Mesendoderm (in vitro differentiated cells): Measurements from ENCODE around the gene ZNF584.
"Not testable (repeated sequence)": the region's sequence is repeated elsewhere in the genome, so short reads cannot be mapped to it uniquely, and the experiment has no call there.

Experiments used
- DNase-seq: peaks from one replicate; pipeline ENCODE4 v3.0.0; 2013
- H2AK5ac ChIP-seq: 2 replicates; pipeline ENCODE4 v1.6.1; 2013; ENCODE audit warnings: low read length, inconsistent platforms
- H2BK120ac ChIP-seq: 2 replicates; pipeline ENCODE4 v1.6.1; 2013; ENCODE audit warnings: low read depth, mild to moderate bottlenecking, low read length, moderate library complexity, mixed read lengths
- H2BK15ac ChIP-seq: replicated peaks from 2 replicates; pipeline ENCODE4 v1.6.1; 2013; ENCODE audit warnings: low read depth, mild to moderate bottlenecking, moderate library complexity
- H2BK5ac ChIP-seq: 2 replicates; pipeline ENCODE4 v1.6.1; 2013; ENCODE audit warnings: low read length, inconsistent platforms
- H3K18ac ChIP-seq: 2 replicates; pipeline ENCODE4 v1.6.1; 2013; ENCODE audit warnings: mild to moderate bottlenecking, low read length, mixed read lengths
- H3K23ac ChIP-seq: one replicate; pipeline ENCODE4 v1.6.1; 2013; ENCODE audit warnings: low read length
- H3K27ac ChIP-seq: 2 replicates; pipeline ENCODE4 v1.5.1; 2013; ENCODE audit warnings: low read depth, mild to moderate bottlenecking, inconsistent platforms, low read length, moderate library complexity
- H3K27me3 ChIP-seq: 2 replicates; pipeline ENCODE4 v1.6.1; 2013; ENCODE audit warnings: low read length, control low read depth, mild to moderate bottlenecking, inconsistent platforms; ENCODE audit not compliant: insufficient read depth, poor library complexity
- H3K36me3 ChIP-seq: 2 replicates; pipeline ENCODE4 v1.6.1; 2013; ENCODE audit warnings: low read length, inconsistent platforms; ENCODE audit not compliant: control insufficient read depth, insufficient read depth
- H3K4ac ChIP-seq: one replicate; pipeline ENCODE4 v1.6.1; 2013; ENCODE audit warnings: low read depth, mild to moderate bottlenecking, low read length, moderate library complexity
- H3K4me1 ChIP-seq: 2 replicates; pipeline ENCODE4 v1.6.1; 2013; ENCODE audit warnings: low read depth, low read length, inconsistent platforms; ENCODE audit not compliant: control insufficient read depth
- H3K4me2 ChIP-seq: 2 replicates; pipeline ENCODE4 v1.6.1; 2013; ENCODE audit warnings: low read length
- H3K4me3 ChIP-seq: 2 replicates; pipeline ENCODE4 v1.5.1; 2013; ENCODE audit warnings: mild to moderate bottlenecking, low read length
- H3K56ac ChIP-seq: one replicate; pipeline ENCODE4 v1.6.1; 2013; ENCODE audit warnings: low read length
- H3K79me1 ChIP-seq: 2 replicates; pipeline ENCODE4 v1.6.1; 2013; ENCODE audit warnings: low read length, inconsistent platforms
- H3K79me2 ChIP-seq: 2 replicates; pipeline ENCODE4 v1.6.1; 2013; ENCODE audit warnings: mild to moderate bottlenecking, low read length; ENCODE audit not compliant: control insufficient read depth, insufficient read depth
- H3K9ac ChIP-seq: 2 replicates; pipeline ENCODE4 v1.6.1; 2013; ENCODE audit warnings: low read length, inconsistent platforms
- H4K5ac ChIP-seq: one replicate; pipeline ENCODE4 v1.6.1; 2013; ENCODE audit warnings: low read length
- H4K8ac ChIP-seq: one replicate; pipeline ENCODE4 v1.6.1; 2013; ENCODE audit warnings: low read depth, mild to moderate bottlenecking, control low read depth, low read length, moderate library complexity
- WGBS: extraction: QIAGEN DNeasy Blood & Tissue Kit; methylation state at CpG from one replicate; pipeline ENCODE4 v1.1.7; 2013; ENCODE audit warnings: low lambda C conversion rate, missing lambda C conversion rate; ENCODE audit not compliant: insufficient coverage; ENCODE audit errors: extremely low coverage; 5-methylcytosine and 5-hydroxymethylcytosine counted together

Gene ZNF584

GRCh38 chr19:58400316-58400915 is 8.0 kb upstream of the ZNF584 start:
- peak overlapping the region; percentile 95 for H3K56ac ChIP-seq
- DNase-seq, result no peak
- H2BK15ac ChIP-seq, result no peak overlapping the region
- peak overlapping the region; percentile 18 for H2AK5ac ChIP-seq
- H3K18ac ChIP-seq, result no peak overlapping the region
- no peak overlapping the region for H2BK120ac ChIP-seq
- peak overlapping the region; percentile 6 for H3K4ac ChIP-seq
- H3K9ac ChIP-seq, result peak overlapping the region; percentile 84
- H3K27me3 ChIP-seq, result no peaks in the 10 kb centered on the region
- H4K8ac ChIP-seq, result no peak overlapping the region
- H3K23ac ChIP-seq, result no peak overlapping the region
- no peak overlapping the region for H2BK5ac ChIP-seq
- no CpG with 5 or more reads among the region's 18 CpGs for WGBS
- H3K4me3 ChIP-seq, result no peak overlapping the region
- H3K36me3 ChIP-seq, result no peaks in the 10 kb centered on the region
- peaks cover 7% of the 10 kb centered on the region for H3K4me1 ChIP-seq
- H3K79me1 ChIP-seq, result no peaks in the 10 kb centered on the region
- no peaks in the 10 kb centered on the region for H3K79me2 ChIP-seq
- peak overlapping the region; percentile 95 for H3K4me2 ChIP-seq
- H4K5ac ChIP-seq, result no peak overlapping the region
- H3K27ac ChIP-seq, result no peak overlapping the region

GRCh38 chr19:58400916-58401839 is 7.3 kb upstream of the ZNF584 start:
- H2BK5ac ChIP-seq, result no peak overlapping the region
- H2BK120ac ChIP-seq, result no peak overlapping the region
- peak; percentile 100 for DNase-seq
- H3K56ac ChIP-seq, result peak overlapping the region; percentile 95
- no peaks in the 10 kb centered on the region for H3K79me1 ChIP-seq
- peak overlapping the region; percentile 6 for H3K4ac ChIP-seq
- H3K4me2 ChIP-seq, result peak overlapping the region; percentile 95
- no peak overlapping the region for H3K18ac ChIP-seq
- no peak overlapping the region for H4K8ac ChIP-seq
- peak overlapping the region; percentile 84 for H3K9ac ChIP-seq
- peak overlapping the region; percentile 7 for H3K27ac ChIP-seq
- H3K36me3 ChIP-seq, result no peaks in the 10 kb centered on the region
- WGBS, result no CpG with 5 or more reads among the region's 80 CpGs
- peaks cover 7% of the 10 kb centered on the region for H3K4me1 ChIP-seq
- H4K5ac ChIP-seq, result peak overlapping the region; percentile 71
- no peak overlapping the region for H3K23ac ChIP-seq
- peak overlapping the region; percentile 54 for H3K4me3 ChIP-seq
- H3K79me2 ChIP-seq, result no peaks in the 10 kb centered on the region
- no peaks in the 10 kb centered on the region for H3K27me3 ChIP-seq
- peak overlapping the region; percentile 58 for H2AK5ac ChIP-seq
- H2BK15ac ChIP-seq, result no peak overlapping the region

GRCh38 chr19:58401840-58402421 is 6.5 kb upstream of the ZNF584 start:
- no peak for DNase-seq
- Histone ChIP-seq H2BK5ac (no peak overlapping the region), H3K4ac (no peak overlapping the region), H3K18ac (no peak overlapping the region), H4K8ac (peak overlapping the region; percentile 16), H3K79me1 (no peaks in the 10 kb centered on the region), H3K4me1 (peaks cover 7% of the 10 kb centered on the region), H3K23ac (peak overlapping the region; percentile 59), H3K27me3 (no peaks in the 10 kb centered on the region), H2AK5ac (no peak overlapping the region), H2BK120ac (no peak overlapping the region), H3K27ac (no peak overlapping the region), H4K5ac (no peak overlapping the region), H3K56ac (peak overlapping the region; percentile 50), H2BK15ac (no peak overlapping the region), H3K4me3 (peak overlapping the region; percentile 50), H3K79me2 (no peaks in the 10 kb centered on the region), H3K4me2 (peak overlapping the region; percentile 2), H3K9ac (peak overlapping the region; percentile 81), H3K36me3 (no peaks in the 10 kb centered on the region)
- no CpG with 5 or more reads among the region's 23 CpGs for WGBS

GRCh38 chr19:58403920-58404478 is 4.5 kb upstream of the ZNF584 start:
- not testable (repeated sequence) for H3K23ac ChIP-seq, H2BK120ac ChIP-seq, H2BK5ac ChIP-seq, H3K27ac ChIP-seq, H3K18ac ChIP-seq, H3K9ac ChIP-seq, H2AK5ac ChIP-seq, H3K79me1 ChIP-seq, H3K4me2 ChIP-seq, H3K4me3 ChIP-seq, H2BK15ac ChIP-seq, H3K36me3 ChIP-seq, H4K8ac ChIP-seq, H3K27me3 ChIP-seq, DNase-seq, H3K4me1 ChIP-seq, H4K5ac ChIP-seq, H3K56ac ChIP-seq, H3K79me2 ChIP-seq, H3K4ac ChIP-seq
- no CpG with 5 or more reads among the region's 5 CpGs for WGBS

- Histone ChIP-seq H3K79me1 (no peaks in the 10 kb centered on the region), H2BK5ac (no peak overlapping the region), H3K4me1 (peaks cover 4% of the 10 kb centered on the region), H3K23ac (no peak overlapping the region), H3K4ac (no peak overlapping the region), H3K4me3 (no peak overlapping the region), H3K27ac (no peak overlapping the region), H4K5ac (no peak overlapping the region), H3K79me2 (no peaks in the 10 kb centered on the region), H2AK5ac (no peak overlapping the region), H4K8ac (no peak overlapping the region), H3K9ac (peak overlapping the region; percentile 95), H2BK15ac (no peak overlapping the region), H2BK120ac (no peak overlapping the region), H3K18ac (no peak overlapping the region), H3K56ac (peak overlapping the region; percentile 99), H3K27me3 (no peaks in the 10 kb centered on the region), H3K4me2 (peak overlapping the region; percentile 99), H3K36me3 (no peaks in the 10 kb centered on the region)
- DNase-seq, result peak; percentile 65
- WGBS, result no CpG with 5 or more reads among the region's 10 CpGs
Observed at GRCh38 chr19:58406818-58407657, 1.4 kb upstream of the ZNF584 start.
